Mesenchymal stem cell (in vitro differentiated cells and primary cell): ENCODE results near the gene TAAR8.

Experiments
- DNase-seq: peaks from one replicate; pipeline ENCODE4 v3.0.0-alpha.2; 2013
- H2AFZ ChIP-seq: one replicate; pipeline ENCODE4 v1.6.1; 2013; ENCODE audit warnings: low read depth, mild to moderate bottlenecking, control low read depth, inconsistent platforms, low read length, moderate library complexity
- H2AK5ac ChIP-seq: 2 replicates; pipeline ENCODE4 v1.6.1; 2013; ENCODE audit warnings: low read length, moderate library complexity, mild to moderate bottlenecking, inconsistent platforms; ENCODE audit not compliant: severe bottlenecking
- H2BK120ac ChIP-seq: one replicate; pipeline ENCODE4 v1.6.1; 2013; ENCODE audit warnings: low read depth, mild to moderate bottlenecking, inconsistent platforms, low read length, moderate library complexity
- H2BK12ac ChIP-seq, 2 experiments: one replicate each; pipeline ENCODE4 v1.6.1; 2013; ENCODE audit warnings: inconsistent platforms in 2 of 2, low read length in 2 of 2, mild to moderate bottlenecking in 2 of 2, moderate library complexity in 2 of 2, control low read depth in 1 of 2
- H2BK15ac ChIP-seq: one replicate; pipeline ENCODE4 v1.6.1; 2013; ENCODE audit warnings: mild to moderate bottlenecking, low read depth, inconsistent platforms; ENCODE audit not compliant: poor library complexity, severe bottlenecking
- H2BK5ac ChIP-seq: 2 replicates; pipeline ENCODE4 v1.6.1; 2013; ENCODE audit warnings: low read depth, mild to moderate bottlenecking, low read length, control low read depth, inconsistent platforms; ENCODE audit not compliant: poor library complexity, severe bottlenecking
- H3K14ac ChIP-seq, 2 experiments: one replicate each; pipeline ENCODE4 v1.6.1; 2013; ENCODE audit warnings: inconsistent platforms in 2 of 2, low read length in 2 of 2, control low read depth in 1 of 2, mild to moderate bottlenecking in 1 of 2, moderate library complexity in 1 of 2
- H3K18ac ChIP-seq, 2 experiments: one replicate each; pipeline ENCODE4 v1.6.1; 2013; ENCODE audit warnings: inconsistent platforms in 2 of 2, low read length in 2 of 2, control low read depth in 1 of 2, low read depth in 1 of 2, mild to moderate bottlenecking in 1 of 2
- H3K23ac ChIP-seq, 2 experiments: one replicate each; pipeline ENCODE4 v1.6.1; 2013; ENCODE audit warnings: inconsistent platforms in 2 of 2, low read length in 2 of 2, mild to moderate bottlenecking in 2 of 2, moderate library complexity in 2 of 2, control low read depth in 1 of 2
- H3K27ac ChIP-seq: 2 replicates; pipeline ENCODE4 v1.5.1; 2013; ENCODE audit warnings: mild to moderate bottlenecking, moderate library complexity, low read length, control low read depth, inconsistent platforms; ENCODE audit not compliant: poor library complexity, severe bottlenecking
- H3K27me3 ChIP-seq, 2 experiments: 2 replicates each; pipeline versions ENCODE4 v1.6.1 to v1.7.0; 2013; ENCODE audit warnings: low read length in 2 of 2, mild to moderate bottlenecking in 2 of 2, moderate library complexity in 2 of 2, control low read depth in 1 of 2, inconsistent platforms in 1 of 2; ENCODE audit not compliant: control insufficient read depth in 1 of 2, insufficient read depth in 1 of 2
- H3K36me3 ChIP-seq, 2 experiments: 2 replicates each; pipeline versions ENCODE4 v1.6.1 to v1.7.0; 2013; ENCODE audit warnings: low read length in 2 of 2, control low read depth in 1 of 2, inconsistent platforms in 1 of 2, low read depth in 1 of 2, mild to moderate bottlenecking in 1 of 2; ENCODE audit not compliant: insufficient read depth in 2 of 2, control insufficient read depth in 1 of 2
- H3K4ac ChIP-seq, 2 experiments: one replicate each; pipeline ENCODE4 v1.6.1; 2013; ENCODE audit warnings: inconsistent platforms in 2 of 2, low read length in 2 of 2, mild to moderate bottlenecking in 2 of 2, moderate library complexity in 2 of 2, control low read depth in 1 of 2, low read depth in 1 of 2
- H3K4me1 ChIP-seq: 2 replicates; pipeline ENCODE4 v1.6.1; 2013; ENCODE audit warnings: low read depth, low read length, control low read depth; ENCODE audit not compliant: control insufficient read depth, insufficient read depth
- H3K4me2 ChIP-seq: 2 replicates; pipeline ENCODE4 v1.6.1; 2013; ENCODE audit warnings: low read length, mild to moderate bottlenecking, inconsistent platforms; ENCODE audit not compliant: poor library complexity, severe bottlenecking
- H3K4me3 ChIP-seq, 2 experiments: 2 replicates each; pipeline versions ENCODE4 v1.5.1 to v1.7.0; 2013; ENCODE audit warnings: low read length in 2 of 2, mild to moderate bottlenecking in 2 of 2, control low read depth in 1 of 2, low read depth in 1 of 2; ENCODE audit not compliant: insufficient read depth in 1 of 2
- H3K79me1 ChIP-seq: replicated peaks from 2 replicates; pipeline ENCODE4 v1.6.1; 2013; ENCODE audit warnings: mild to moderate bottlenecking, control low read depth, low read length, inconsistent platforms; ENCODE audit not compliant: poor library complexity, severe bottlenecking
- H3K9ac ChIP-seq: 2 replicates; pipeline ENCODE4 v1.7.0; 2013; ENCODE audit warnings: mild to moderate bottlenecking, low read length, moderate library complexity
- H3K9me3 ChIP-seq: 2 replicates; pipeline ENCODE4 v1.7.0; 2013; ENCODE audit warnings: mild to moderate bottlenecking, low read length; ENCODE audit not compliant: control insufficient read depth
- H4K8ac ChIP-seq: one replicate; pipeline ENCODE4 v1.6.1; 2013; ENCODE audit warnings: inconsistent platforms, mild to moderate bottlenecking, low read length, moderate library complexity
- H4K91ac ChIP-seq: one replicate; pipeline ENCODE4 v1.6.1; 2013; ENCODE audit warnings: mild to moderate bottlenecking, low read length, inconsistent platforms
- WGBS: methylation state at CpG from one replicate; pipeline ENCODE4 v1.1.7; 2013; ENCODE audit warnings: mixed read lengths; 5-methylcytosine and 5-hydroxymethylcytosine counted together

Gene TAAR8

GRCh38 chr6:132512638-132513632 is 39.5 kb upstream of the TAAR8 start, which contains the start of gene STX7:
TSS of gene STX7 (minus strand) at chr6:132513116. CDS start at chr6:132503530, 9,586 bp downstream.
- no peaks in the 10 kb centered on the region for H3K79me1 ChIP-seq
- DNase-seq, result peak; percentile 93
- peak within 1 kb of the TSS; percentile 88 for H3K27ac ChIP-seq
- H3K14ac ChIP-seq, result peak within 1 kb of the TSS in 1 of 2 experiments; percentile 64
- no peak within 1 kb of the TSS for H2BK15ac ChIP-seq
- H3K9ac ChIP-seq, result peak within 1 kb of the TSS; percentile 91
- H3K4me1 ChIP-seq, result no peaks in the 10 kb centered on the region
- peak within 1 kb of the TSS; percentile 44 for H2BK120ac ChIP-seq
- peak within 1 kb of the TSS; percentile 69 for H3K4me2 ChIP-seq
- H2BK12ac ChIP-seq, result no peak within 1 kb of the TSS
- no peak within 1 kb of the TSS for H2AK5ac ChIP-seq
- H3K27me3 ChIP-seq, result no peaks in the 10 kb centered on the region
- peak within 1 kb of the TSS; percentile 77 to 86 for H3K4ac ChIP-seq
- peak within 1 kb of the TSS; percentile 76 for H4K8ac ChIP-seq
- H2BK5ac ChIP-seq, result peak within 1 kb of the TSS; percentile 89
- H3K18ac ChIP-seq, result peak within 1 kb of the TSS; percentile 89 to 93
- H2AFZ ChIP-seq, result peak within 1 kb of the TSS; percentile 91
- peak within 1 kb of the TSS; percentile 14 to 49 for H3K23ac ChIP-seq
- H4K91ac ChIP-seq, result peak within 1 kb of the TSS; percentile 87
- peaks cover 7 to 11% of the 10 kb centered on the region in 2 experiments for H3K36me3 ChIP-seq
- H3K4me3 ChIP-seq, result peak within 1 kb of the TSS; percentile 78 to 92
- WGBS, result under 1% methylated on average over 53 of the region's 67 CpGs
- H3K9me3 ChIP-seq, result no peaks in the 10 kb centered on the region

GRCh38 chr6:132513831-132514545 is 38.5 kb upstream of the TAAR8 start:
- H2BK5ac ChIP-seq, result no peak overlapping the region
- no peak overlapping the region for H3K23ac ChIP-seq
- H3K14ac ChIP-seq, result no peak overlapping the region
- H3K79me1 ChIP-seq, result no peaks in the 10 kb centered on the region
- no peaks in the 10 kb centered on the region for H3K9me3 ChIP-seq
- H3K4me3 ChIP-seq, result peak overlapping the region in 1 of 2 experiments; percentile 78
- H4K91ac ChIP-seq, result no peak overlapping the region
- H3K4ac ChIP-seq, result no peak overlapping the region
- no peak overlapping the region for H2BK12ac ChIP-seq
- no peak overlapping the region for H2BK15ac ChIP-seq
- WGBS, result 82% methylated on average over 2 of the region's 3 CpGs
- no peak overlapping the region for H3K27ac ChIP-seq
- peaks cover under 1 to 2% of the 10 kb centered on the region in 2 experiments for H3K36me3 ChIP-seq
- H2AK5ac ChIP-seq, result no peak overlapping the region
- H3K9ac ChIP-seq, result peak overlapping the region; percentile 91
- no peak for DNase-seq
- no peak overlapping the region for H2BK120ac ChIP-seq
- H3K4me2 ChIP-seq, result no peak overlapping the region
- H4K8ac ChIP-seq, result no peak overlapping the region
- H3K18ac ChIP-seq, result no peak overlapping the region
- H2AFZ ChIP-seq, result no peak overlapping the region
- no peaks in the 10 kb centered on the region for H3K27me3 ChIP-seq
- no peaks in the 10 kb centered on the region for H3K4me1 ChIP-seq

DNA sequence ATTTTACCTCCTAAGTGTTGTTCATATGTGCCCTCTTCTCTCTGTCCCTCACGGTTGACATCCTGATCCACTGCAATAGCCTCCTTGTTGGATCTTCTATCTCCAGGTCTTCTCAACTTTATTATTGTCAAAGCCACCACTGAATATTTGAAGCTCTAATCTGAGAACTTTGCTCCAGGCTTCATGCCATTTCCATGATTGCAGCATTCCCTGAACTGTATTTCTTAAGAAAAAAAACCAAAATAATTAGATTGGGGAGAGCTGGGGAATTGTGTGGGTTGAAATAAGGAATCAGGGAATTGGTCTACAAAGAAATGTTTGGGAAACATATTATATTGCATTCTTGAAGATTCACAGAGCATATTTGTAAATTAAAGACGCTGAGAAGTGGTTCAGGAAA is 37.1 kb upstream of the TAAR8 start:
- H3K23ac ChIP-seq, result no peak overlapping the region
- no peak overlapping the region for H3K4me2 ChIP-seq
- H2AFZ ChIP-seq, result no peak overlapping the region
- H3K4ac ChIP-seq, result no peak overlapping the region
- no peak overlapping the region for H3K4me3 ChIP-seq
- H3K14ac ChIP-seq, result no peak overlapping the region
- no peak overlapping the region for H2BK12ac ChIP-seq
- H2BK120ac ChIP-seq, result no peak overlapping the region
- H4K91ac ChIP-seq, result no peak overlapping the region
- 47% methylated on average over 2 of the region's 2 CpGs for WGBS
- H3K18ac ChIP-seq, result no peak overlapping the region
- H3K9me3 ChIP-seq, result no peaks in the 10 kb centered on the region
- no peak overlapping the region for H2BK5ac ChIP-seq
- H3K27me3 ChIP-seq, result no peaks in the 10 kb centered on the region
- H3K4me1 ChIP-seq, result no peaks in the 10 kb centered on the region
- no peaks in the 10 kb centered on the region for H3K36me3 ChIP-seq
- no peak for DNase-seq
- no peak overlapping the region for H3K9ac ChIP-seq
- H3K27ac ChIP-seq, result no peak overlapping the region
- H3K79me1 ChIP-seq, result no peaks in the 10 kb centered on the region
- no peak overlapping the region for H2BK15ac ChIP-seq
- no peak overlapping the region for H2AK5ac ChIP-seq
- no peak overlapping the region for H4K8ac ChIP-seq

- Histone ChIP-seq H4K91ac (no peak overlapping the region), H2BK120ac (no peak overlapping the region), H4K8ac (no peak overlapping the region), H2BK12ac (no peak overlapping the region), H3K27ac (no peak overlapping the region), H2BK15ac (no peak overlapping the region), H3K9ac (peak overlapping the region; percentile 23), H3K14ac (no peak overlapping the region), H3K79me1 (no peaks in the 10 kb centered on the region), H3K23ac (no peak overlapping the region), H2AFZ (no peak overlapping the region), H3K4ac (no peak overlapping the region), H3K4me2 (no peak overlapping the region), H3K27me3 (no peaks in the 10 kb centered on the region), H3K18ac (no peak overlapping the region), H2AK5ac (no peak overlapping the region), H3K36me3 (no peaks in the 10 kb centered on the region), H2BK5ac (no peak overlapping the region), H3K9me3 (no peaks in the 10 kb centered on the region), H3K4me3 (no peak overlapping the region), H3K4me1 (no peaks in the 10 kb centered on the region)
- no peak for DNase-seq
- no CpG with 5 or more reads among the region's 2 CpGs for WGBS
Observed at GRCh38 chr6:132520953-132521352, 31.5 kb upstream of the TAAR8 start.
